Islet of Langerhans (tissue), 1 donor: ENCODE measurements around the gene RTL5.
"Not testable (repeated sequence)": the region's sequence is repeated elsewhere in the genome, so short reads cannot be mapped to it uniquely, and the experiment has no call there.

Source experiments
- FAIRE-seq: peaks from one replicate; lab custom pipeline; 2011; peaks lifted over from hg19 to GRCh38; lab: Jason Lieb, UNC

The RTL5 gene

GRCh38 chrX:72131317-72132294, at the start of gene RTL5:
Gene RTL5, minus strand, starts transcription at chrX:72131915.
- no peak for FAIRE-seq

DNA sequence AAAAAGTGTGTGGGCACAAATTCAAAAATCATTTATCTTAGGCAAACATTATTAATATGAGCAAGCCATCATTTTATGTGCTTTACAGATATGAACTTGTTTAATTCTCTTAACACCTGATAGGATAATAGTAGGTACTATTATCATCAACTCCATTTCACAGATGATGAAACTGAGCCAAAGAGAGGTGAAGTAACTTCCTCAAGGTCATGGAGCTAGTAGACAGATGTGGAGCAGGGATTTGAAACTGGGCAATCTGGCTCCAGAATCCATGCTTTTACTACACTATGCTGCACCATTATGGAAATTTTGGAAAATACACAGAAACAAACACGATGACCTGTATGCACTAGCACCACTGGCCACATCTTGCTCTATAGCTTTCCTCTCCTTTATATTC, 48.8 kb upstream of the RTL5 start:
- no peak for FAIRE-seq

DNA sequence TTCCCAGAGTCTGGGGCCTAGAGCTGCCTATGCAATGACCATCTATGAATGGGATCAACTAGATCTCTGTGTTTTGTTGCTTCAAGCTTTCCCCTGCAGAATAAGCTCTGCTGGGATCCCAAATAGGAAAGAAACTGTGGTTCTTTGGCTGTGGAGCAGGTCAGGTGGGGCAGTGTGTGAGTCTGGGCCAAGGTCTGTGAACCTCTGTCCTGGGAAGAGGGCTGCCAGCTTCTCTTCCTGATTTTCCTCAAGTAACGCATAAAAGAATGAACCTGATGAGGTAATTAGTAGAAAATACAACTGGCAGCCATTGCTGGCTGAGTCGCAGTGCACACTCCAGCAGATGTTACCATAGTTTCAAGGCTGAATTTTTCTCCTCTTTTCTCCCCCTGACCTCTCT, 45.3 kb upstream of the RTL5 start:
- no peak for FAIRE-seq

DNA sequence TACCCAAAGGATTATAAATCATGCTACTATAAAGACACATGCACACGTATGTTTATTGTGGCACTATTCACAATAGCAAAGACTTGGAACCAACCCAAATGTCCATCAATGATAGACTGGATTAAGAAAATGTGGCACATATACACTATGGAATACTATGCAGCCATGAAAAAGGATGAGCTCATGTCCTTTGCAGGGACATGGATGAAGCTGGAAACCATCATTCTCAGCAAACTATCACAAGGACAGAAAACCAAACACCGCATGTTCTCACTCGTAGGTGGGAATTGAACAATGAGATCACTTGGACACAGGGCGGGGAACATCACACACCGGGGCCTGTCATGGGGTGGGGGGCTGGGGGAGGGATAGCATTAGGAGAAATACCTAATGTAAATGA, 44.6 kb upstream of the RTL5 start:
- FAIRE-seq = not testable (repeated sequence)

DNA sequence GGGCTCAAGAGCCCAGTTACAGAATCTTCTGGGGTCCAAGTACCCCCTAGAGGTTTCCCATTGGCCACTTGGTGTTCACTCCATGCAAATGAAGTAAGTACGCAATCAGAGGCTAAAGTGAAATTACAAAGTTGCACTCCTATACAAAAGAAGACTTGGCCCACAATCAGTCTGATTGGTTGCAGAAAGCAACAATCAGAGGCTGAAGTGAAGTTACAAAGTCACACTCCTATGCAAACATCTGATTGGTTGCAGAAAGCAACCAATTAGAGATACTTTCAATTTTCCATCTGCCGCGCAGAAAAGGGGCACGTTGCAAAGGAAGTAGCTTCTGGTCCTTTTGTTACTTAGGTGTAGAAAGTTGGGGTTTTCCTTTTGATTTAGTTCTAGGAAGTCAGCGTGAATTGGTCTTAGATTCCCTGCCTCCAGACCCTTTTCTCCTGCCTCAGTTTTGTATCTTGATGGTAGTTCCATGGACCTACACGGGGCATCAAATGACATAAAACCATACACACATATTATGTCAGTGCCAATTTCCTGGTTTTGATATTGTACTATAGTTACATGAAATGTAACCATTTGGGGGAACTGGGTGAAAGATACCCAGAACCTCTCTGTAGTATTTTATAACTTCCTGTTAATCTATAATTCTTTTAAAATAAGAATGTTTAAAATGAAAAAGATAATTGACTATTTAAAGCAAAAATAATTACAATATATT, 37.5 kb upstream of the RTL5 start:
- FAIRE-seq = peak; percentile 78

GRCh38 chrX:72165551-72165950, 33.8 kb upstream of the RTL5 start:
- FAIRE-seq = no peak

- FAIRE-seq = no peak
Observed at GRCh38 chrX:72159769-72160168, 28.1 kb upstream of the RTL5 start.

GRCh38 chrX:72158773-72159172, 27.1 kb upstream of the RTL5 start:
- FAIRE-seq = no peak

GRCh38 chrX:72146527-72146926, 14.8 kb upstream of the RTL5 start:
- peak; percentile 55 for FAIRE-seq

DNA sequence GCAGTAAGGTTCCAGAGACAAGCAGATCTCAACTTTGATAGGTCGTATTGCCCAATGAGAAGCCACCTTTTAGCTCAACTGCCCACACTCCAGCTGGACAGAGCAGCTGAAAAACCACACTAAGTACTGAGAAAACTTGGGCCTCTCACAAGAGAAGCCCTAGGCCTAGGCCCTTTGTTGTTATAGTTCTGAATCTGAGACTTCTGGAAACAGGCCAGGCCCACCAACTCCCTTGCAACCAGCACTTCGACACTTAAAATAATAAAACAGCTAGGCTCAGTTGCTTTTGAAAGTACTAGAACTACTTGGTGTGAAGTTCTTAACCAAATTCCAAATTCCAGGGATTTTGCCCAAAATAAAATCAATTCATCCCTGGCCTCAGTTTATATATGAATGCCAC, 13.5 kb upstream of the RTL5 start:
- no peak for FAIRE-seq

- peak; percentile 55 for FAIRE-seq
Observed at GRCh38 chrX:72143609-72143907, 11.8 kb upstream of the RTL5 start.

- no peak for FAIRE-seq
Observed at GRCh38 chrX:72142794-72143608, 11.3 kb upstream of the RTL5 start.

DNA sequence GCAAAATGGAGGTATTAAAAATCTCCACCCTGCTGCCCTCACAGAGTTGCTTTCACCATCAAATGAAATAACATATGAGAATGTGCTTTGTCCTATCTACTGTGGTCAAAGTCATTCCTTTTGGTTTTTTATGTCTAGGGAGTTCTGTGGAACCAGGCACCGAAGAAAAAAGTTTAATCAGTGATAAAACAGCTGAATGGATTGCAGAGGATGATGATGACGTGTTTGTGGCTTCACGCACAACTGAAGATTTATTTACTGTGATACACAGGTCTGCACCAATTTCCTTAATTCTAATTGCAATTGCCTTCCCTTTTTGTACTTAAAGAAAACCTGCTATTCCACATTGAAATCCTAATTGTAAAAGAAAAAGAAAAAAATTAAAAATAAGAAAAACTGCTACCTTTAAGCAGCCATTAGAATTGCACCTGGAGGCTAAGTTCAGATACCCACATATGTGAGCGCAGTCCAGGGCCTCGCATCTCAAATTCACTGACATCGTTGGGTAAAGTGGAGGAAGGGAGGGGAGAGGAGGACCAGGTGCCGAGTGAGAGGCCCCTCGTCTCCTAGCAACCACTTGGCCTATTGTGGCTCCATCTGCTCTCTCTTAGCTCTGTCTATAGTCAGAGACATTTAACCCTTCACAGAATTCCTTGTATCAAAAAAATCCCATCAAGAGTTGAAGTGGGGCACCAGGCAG, 10.5 kb upstream of the RTL5 start:
- peak; percentile 98 for FAIRE-seq

GRCh38 chrX:72141372-72142004, 9.8 kb upstream of the RTL5 start:
- FAIRE-seq = peak; percentile 72

- FAIRE-seq = no peak
Observed at GRCh38 chrX:72139538-72139937, 7.8 kb upstream of the RTL5 start.

DNA sequence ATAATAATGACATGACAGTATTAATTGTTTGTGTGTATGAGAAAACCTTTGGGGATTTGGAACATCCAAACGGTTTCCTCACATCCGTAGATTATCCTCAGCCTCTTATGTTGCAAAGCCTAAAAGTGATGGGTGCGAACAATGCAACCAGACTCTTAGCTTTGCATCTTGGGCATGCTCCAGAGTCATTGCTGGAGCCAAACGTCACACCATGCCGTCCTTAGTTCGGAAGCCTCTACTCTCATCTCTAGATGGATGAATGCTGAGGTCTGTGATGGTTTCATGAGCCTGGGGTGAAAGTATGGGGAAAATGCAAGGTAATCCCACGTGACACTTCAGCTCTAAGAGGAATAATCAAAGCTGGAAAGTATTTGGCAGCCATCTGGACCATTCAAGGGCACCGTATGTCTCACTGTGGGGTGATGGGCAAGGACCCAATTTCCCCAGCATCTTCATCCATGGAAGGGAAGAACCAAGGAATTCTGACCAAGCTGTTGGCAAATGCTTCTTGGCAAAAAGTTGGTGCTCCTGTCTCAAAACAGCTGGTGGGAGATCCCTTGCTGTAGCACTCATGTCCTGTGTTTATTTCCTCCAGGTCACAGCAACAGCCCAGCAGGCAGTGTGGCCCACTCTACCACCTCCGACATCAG, 6.3 kb upstream of the RTL5 start:
- FAIRE-seq = no peak

- no peak for FAIRE-seq
Observed at GRCh38 chrX:72133851-72134546, 2.3 kb upstream of the RTL5 start.

GRCh38 chrX:72132456-72132855, 741 bp upstream of the RTL5 start:
- FAIRE-seq = no peak

- no peak for FAIRE-seq
Observed at GRCh38 chrX:72130762-72131250, 909 bp downstream of the RTL5 start.

- no peak for FAIRE-seq
Observed at GRCh38 chrX:72130156-72130761, 1.5 kb downstream of the RTL5 start.
